Anterior cingulate cortex (tissue), 58 donors: ENCODE measurements around the gene ZNF736.

ENCODE experiments used
- DNase-seq, 58 donors: peaks; one replicate each; lab custom pipeline; 2025; lab: John Stamatoyannopoulos, UW

Gene ZNF736

DNA sequence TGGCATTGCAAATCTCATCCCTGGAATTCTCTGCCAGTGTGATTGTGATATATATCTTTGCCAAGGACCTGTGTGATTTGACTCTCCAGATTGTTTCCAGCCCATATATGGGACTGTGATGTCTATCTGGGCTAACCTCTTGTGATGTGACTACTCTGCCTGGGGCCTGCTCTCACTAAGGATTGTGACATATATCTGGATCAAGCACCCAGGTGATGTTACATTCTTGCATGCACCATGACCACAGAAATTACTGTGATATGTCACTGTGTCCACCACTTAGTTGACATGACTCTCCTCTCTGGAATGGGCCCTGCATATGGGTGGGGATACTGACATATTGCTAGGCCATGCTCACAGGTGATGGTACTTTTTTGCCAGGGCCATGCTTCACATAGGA is 86.6 kb downstream of the ZNF736 start:
- no peak for DNase-seq
